Epithelial cell of proximal tubule (primary cell): Measurements from ENCODE around the gene RNASE8. TPM values are rescaled to one million over a fixed set of nuclear protein-coding genes. Genes with fewer than 3 reads are reported as not detected.

ENCODE experiments used
- DNase-seq: peaks from one replicate; pipeline ENCODE4 v3.0.0-alpha.2; 2011; ENCODE audit warnings: low read depth
- H3K4me3 ChIP-seq: 2 replicates; pipeline ENCODE4 v1.5.1; 2011; ENCODE audit warnings: low read depth, mild to moderate bottlenecking, low read length
- total RNA-seq: library from RNA; depleted of rRNA; stranded (reverse); fragments of >200 nt; gene quantifications from 2 replicates; pipeline ENCODE4 v1.2.3, GENCODE V29; 2015
- TF ChIP-seq, protein P1 (sequence below): conservative IDR thresholded peaks from 2 replicates; pipeline ENCODE4 v1.5.1; 2012; ENCODE audit warnings: low read depth, mild to moderate bottlenecking, low read length

RNASE8 gene
- total RNA-seq, 1 donor from 2014 or later: not detected

DNA sequence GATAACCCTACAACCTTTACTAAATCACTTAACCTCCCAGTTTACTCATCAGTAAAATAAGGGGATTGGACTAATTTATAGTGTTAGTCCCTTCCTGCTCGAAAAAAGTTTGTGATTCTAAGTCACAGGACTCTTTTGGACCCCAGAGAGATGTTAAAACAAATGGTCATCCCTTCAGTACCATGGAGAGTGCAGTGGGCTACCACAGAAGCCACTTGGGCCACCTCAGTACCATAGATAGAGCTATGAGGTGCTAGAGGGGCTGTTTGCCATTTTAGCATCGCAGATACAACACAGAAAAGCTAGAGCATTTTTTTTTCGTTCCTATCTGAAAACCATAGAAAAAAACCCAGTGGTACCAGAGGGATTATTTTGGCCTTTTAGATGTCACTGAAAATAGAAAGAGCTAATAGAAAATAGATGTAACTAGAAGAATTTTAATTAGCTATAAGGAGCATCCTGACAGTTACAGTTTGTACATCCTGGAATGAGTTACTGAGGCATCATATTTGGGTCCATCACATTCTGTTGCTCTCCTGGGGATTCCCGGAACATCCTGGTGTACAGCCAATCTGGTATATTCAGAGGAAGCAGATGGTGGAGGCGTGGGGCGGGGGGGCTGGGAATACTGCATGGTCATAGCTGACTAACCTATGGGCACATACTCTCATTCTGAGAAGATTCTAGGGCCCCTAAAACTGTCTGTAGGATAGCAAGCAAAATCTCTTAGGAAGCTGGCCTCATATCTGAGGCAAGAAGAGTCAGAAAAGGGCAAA lies 38.0 kb downstream of the RNASE8 start:
- TF ChIP-seq, protein P1, sequence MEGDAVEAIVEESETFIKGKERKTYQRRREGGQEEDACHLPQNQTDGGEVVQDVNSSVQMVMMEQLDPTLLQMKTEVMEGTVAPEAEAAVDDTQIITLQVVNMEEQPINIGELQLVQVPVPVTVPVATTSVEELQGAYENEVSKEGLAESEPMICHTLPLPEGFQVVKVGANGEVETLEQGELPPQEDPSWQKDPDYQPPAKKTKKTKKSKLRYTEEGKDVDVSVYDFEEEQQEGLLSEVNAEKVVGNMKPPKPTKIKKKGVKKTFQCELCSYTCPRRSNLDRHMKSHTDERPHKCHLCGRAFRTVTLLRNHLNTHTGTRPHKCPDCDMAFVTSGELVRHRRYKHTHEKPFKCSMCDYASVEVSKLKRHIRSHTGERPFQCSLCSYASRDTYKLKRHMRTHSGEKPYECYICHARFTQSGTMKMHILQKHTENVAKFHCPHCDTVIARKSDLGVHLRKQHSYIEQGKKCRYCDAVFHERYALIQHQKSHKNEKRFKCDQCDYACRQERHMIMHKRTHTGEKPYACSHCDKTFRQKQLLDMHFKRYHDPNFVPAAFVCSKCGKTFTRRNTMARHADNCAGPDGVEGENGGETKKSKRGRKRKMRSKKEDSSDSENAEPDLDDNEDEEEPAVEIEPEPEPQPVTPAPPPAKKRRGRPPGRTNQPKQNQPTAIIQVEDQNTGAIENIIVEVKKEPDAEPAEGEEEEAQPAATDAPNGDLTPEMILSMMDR: no peak
- no peak for DNase-seq
- H3K4me3 ChIP-seq: no peak overlapping the region

DNA sequence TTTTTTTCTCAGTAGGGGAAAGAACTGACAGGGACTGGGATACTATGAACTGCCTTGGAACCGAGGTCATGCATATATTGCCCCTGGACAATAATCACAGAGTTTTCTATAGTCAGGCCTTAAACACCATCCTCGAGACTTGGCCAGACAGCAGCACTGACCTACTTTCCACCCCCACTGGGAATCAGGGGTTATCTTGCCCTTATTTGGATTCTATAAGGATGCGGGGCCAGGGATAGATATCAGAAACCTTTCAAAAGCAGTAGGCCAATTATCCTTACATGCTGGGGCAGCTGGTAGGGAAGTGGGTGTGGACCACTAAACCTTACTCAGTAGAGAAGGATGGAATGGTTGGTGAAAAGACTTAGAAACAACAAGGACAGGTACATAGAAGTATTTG lies 38.8 kb downstream of the RNASE8 start:
- no peak for DNase-seq
- no peak overlapping the region for H3K4me3 ChIP-seq

DNA sequence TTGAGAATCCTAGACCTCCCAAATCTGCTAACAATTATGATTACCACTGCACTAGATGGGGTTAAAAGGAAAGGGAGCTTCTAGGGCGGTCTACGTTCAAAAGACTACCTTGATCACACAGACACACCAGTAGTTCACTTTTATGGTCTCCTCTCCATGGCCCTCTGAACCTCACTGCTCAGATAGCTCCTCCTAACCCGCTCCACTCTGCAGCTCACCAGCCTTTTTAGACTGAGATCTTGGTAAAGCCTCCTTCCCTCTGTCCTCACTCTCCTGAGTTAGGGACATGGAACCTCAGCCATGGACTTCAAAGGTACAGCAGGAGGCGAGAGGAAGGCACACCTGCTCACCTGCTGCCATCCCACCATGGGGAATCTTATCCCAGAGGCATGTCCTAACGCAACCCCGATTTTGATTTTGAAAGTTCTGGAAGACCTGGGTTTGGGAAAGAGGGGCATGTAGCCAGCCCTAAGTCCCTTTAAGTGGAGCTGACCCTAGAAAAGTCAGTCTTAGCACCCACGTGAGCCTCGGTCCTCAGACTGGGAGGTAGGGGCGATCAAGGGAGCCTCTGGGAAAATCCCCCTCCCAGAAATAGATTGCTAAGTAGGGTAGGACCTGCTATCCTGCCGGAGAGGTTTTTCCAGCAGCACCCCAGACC lies 39.5 kb downstream of the RNASE8 start:
- no peak for DNase-seq
- H3K4me3 ChIP-seq: peak overlapping the region; percentile 37

More for the DNA sequence above, 38.8 kb downstream of the RNASE8 start:
- TF ChIP-seq, protein P1: no peak

DNA sequence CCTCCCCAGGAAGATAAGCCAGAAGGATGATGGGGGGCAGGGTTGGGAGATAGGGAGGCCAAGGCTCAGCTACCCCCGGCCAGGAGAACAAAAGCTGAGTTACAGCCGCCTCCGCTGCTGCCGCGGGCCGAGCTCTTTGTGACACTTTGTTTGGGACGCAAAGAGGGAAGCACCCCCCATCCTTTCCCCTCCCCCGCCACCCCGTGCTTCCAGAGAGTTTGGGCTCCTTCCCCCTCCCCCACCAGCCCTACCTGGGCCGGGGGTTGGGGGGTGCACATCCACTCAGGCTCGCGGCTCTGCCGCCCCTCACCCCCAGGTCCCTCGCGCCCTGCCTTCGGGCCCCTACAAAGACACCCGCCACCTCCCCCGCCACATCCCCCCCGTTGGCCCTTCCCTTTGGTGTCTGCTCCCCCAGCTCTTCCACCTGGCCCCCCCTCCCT lies 40.0 kb downstream of the RNASE8 start:
- TF ChIP-seq, protein P1: no peak
- DNase-seq: no peak
- peak overlapping the region; percentile 37 for H3K4me3 ChIP-seq

More for the DNA sequence above, 39.5 kb downstream of the RNASE8 start:
- TF ChIP-seq, protein P1: no peak

DNA sequence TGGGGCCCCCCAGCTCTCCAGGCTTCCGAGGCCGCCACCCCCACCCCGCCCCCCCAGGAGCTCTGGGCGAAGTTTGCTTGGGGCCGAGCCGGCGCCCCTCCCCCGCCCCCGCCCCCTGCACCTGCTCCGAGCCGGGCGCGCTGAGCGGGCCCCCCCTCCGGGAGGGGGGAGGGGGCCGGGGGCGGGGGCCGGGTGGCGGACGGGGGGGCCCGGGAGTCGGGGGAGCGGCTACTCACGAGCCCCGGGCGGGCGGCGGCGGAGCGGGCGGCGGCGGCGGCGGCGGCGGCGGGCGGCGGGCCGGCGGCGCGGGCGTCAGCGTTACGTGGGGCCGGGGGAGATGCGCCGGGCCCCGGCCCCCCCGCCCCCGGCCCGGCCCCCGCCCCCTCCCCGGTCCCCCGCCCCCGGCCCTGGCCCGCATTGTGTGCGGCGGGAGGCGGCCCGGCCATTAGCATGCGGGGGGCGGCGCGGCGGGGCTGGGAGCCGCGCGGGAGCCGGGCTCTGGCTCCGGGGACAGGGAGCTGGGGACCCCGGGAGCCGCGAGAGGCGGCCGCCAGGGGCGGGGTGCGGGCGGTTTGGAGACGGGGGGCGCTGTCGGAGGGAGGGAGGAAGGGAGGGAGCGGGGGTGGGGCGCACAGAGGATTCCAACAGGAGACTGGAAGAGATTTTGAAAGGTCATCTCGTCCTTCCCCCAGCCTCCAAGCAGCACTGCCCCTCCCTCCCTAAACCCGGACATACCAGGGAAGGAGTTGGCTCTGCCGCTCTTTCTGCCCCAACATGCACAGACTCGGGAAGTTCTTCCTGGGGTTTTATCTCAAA lies 40.7 kb downstream of the RNASE8 start, which contains the start of gene ZNF219:
Gene ZNF219, minus strand, starts transcription at position 580 of the 816 bp plus-strand sequence. CDS start 5,064 bp downstream, outside the sequence.
- DNase-seq: no peak
- TF ChIP-seq, protein P1: no peak
- H3K4me3 ChIP-seq: peak within 1 kb of the TSS; percentile 57

DNA sequence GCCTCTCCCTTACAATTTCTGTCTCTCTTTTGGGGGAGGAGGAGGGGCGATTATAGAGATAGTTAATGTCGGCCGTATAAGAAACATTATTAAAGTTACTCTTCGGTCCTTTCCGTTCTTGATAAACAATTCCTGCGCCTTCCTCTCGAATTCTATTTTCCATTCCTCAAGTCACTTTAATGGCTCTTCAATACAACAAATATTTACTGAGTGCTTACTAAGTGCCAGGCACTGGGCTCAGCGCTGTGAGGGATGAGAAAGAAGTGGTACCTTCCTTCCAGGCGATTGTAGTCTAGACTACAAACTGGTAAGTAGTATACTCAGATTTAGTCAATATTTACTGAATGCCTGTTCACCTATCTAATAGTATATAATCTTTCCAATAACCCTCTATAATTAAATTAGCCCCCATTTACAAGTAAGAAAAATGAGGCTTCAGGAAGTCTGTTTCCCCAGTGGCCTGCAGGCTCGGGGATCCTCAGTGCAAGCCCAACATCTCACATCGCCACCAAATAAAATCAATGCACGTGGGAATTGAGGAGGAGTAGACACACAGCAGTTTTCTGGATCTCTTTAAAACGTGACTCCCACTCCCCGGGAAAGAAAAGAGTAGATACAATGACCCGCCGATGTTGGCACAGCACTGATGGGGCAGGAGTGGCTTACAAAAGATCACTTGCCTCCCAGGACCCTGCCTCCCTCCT lies 41.4 kb downstream of the RNASE8 start:
- TF ChIP-seq, protein P1: no peak
- no peak for DNase-seq

More for the DNA sequence above, 41.4 kb downstream of the RNASE8 start:
- peak overlapping the region; percentile 57 for H3K4me3 ChIP-seq
